Renal pelvis (tissue), 4 donors: ENCODE data around the gene KREMEN1. TPM values are rescaled to one million over a fixed set of nuclear protein-coding genes. Genes with fewer than 3 reads are reported as not detected.
"Not testable (repeated sequence)": the region's sequence is repeated elsewhere in the genome, so short reads cannot be mapped to it uniquely, and the experiment has no call there.

Source experiments
- DNase-seq: peaks from one replicate; pipeline ENCODE4 v3.0.0-alpha.2; 2013
- polyA plus RNA-seq, 3 donors: library from polyadenylated mRNA; unstranded; fragments of 120-200 nt; gene quantifications; one replicate each; pipeline ENCODE4 v1.2.1, GENCODE V29; 2013; ENCODE audit not compliant: insufficient read length in 3 of 3

The KREMEN1 gene
- polyA plus RNA-seq, 3 donors: 21.5 to 24.9 (median 22.6) TPM

DNA sequence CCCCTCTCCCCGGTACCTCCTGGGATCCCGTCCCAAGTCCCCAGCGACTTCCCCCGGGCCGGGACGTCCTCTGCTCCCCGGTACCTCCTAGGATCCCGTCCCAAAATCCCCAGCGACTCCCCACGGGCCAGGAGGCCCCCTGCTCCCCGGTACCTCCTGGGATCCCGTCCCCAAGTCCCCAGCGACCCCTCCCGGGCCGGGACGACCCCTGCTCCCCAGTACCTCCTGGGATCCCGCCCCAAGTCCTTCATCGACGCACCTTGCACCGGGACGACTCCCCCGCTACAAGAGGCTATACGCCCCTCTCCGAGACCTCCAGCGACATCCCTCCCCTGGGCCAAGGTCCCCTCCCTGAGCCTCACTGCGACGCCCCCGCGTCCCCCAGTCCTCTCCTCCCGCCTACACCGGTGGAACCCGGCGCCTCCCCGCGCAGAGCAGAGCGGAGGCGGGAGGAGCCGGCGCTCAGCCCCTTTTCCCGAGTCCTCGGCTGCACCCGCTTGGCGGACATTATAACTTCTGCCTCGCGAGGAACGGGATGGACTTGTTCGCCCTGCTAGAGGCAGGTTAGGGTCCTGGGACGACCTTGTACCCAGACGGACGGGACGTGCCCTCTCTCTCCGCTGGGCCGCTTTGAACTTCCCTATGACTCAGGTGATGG is 912 bp downstream of the KREMEN1 start:
- DNase-seq: peak; percentile 77

DNA sequence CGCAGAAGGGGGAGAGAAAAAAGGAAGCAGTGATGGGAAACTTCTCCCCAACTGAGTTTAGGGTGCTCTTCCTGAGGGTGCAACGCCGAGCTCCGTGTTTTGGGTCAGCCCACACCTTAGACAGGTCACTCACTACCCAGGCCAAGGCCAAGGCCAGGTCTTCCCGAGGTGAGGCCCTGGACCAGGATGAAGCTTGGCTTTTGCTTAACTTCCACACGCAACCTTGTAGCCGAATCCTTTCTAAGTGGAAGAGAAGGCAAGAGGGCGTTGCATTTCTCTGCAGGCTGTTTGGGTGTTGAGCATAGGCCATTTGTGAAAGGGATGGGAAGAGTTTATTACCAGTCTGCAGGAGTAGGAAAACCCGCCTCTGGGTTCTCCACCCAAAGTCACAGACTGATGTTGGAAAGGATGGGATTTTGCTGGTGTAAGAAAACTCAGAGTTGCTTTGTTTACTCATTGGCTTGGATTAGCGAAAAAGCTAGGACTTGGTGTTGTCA is 1.5 kb downstream of the KREMEN1 start:
- DNase-seq: no peak

DNA sequence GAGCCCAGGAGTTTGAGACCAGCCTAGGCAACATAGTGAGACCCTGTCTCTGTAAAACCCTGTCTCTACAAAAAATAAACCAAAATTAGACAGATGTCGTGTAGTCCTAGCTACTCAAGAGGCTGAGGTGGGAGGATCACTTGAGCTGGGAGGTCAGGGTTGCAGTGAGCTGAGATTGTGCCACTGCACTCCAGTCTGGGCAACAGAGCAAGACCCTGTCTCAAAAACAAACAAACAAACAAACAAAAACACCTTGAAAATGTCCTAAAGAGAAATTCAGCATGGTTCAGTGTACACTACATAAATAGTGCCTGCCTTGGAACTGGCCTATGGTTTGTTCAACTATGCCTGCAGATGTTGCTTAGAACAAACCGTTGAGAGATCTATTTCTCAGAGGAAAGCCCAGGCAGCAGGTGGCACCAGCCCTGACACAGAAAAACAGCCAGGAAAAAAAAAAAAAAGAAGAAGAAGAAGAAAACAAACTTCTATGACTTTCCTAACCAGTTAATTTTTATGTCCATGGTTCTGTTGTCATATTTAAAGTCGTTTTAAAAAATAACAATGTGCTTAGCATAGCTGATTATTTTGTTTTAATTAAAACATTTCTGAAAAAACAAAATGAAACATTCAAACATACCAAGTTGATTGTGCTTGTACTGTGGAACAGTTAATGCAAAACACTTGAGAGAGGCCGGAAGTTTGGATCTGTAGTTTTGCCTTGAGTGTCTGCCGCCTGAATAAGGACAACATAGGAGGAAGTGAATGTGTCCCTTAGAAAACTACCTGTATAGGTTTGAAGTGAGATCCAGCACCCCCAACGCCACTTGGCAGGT is 5.4 kb downstream of the KREMEN1 start:
- no peak for DNase-seq

DNA sequence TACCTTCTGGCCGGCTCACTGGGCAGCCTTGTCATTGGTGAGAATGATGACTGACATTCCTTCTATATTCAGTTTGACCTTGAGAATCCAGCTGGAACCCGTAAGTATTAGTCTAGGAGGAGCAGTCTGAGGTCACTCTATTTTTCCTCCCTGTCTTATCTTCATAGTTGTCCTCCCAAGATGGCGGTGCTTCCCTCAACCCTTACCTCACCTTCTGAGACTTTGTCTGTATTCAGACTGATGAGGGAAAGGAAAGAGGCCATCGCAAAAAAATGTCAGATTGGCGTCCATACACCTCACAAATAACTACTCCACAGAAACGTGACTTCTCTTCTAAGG is 6.0 kb downstream of the KREMEN1 start:
- DNase-seq: no peak

DNA sequence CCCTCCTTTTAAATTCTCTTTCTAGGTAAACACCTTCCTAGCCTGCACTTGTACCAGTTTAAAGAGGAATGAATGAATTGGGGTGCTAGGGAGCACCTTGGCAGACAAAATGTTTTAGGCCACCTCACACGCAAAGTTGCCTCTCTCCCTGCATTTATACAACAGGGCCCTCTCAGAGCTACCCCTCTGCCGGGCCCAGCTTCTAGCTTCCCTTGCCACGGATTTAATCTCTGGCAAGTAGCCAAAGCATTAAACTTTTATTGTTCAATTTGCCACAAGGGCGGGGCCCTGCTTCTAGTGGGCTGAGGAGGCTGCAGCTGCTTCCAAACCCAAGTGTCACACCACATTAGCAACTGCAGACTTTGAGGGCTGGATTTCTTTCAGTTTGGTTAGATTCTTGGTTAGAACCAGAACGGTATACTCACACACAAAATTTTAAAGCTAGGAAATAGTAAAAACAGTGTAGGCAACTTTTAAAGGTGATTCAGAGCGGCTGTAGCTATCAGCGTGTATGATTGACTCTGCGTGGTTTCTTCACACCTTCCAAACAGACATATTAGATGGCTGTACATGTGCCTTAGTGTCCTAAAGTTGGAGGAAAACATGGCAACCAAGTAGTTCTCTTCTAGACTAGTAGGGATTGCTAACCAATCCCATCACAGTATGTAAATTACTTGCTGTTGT is 6.5 kb downstream of the KREMEN1 start:
- DNase-seq: no peak

DNA sequence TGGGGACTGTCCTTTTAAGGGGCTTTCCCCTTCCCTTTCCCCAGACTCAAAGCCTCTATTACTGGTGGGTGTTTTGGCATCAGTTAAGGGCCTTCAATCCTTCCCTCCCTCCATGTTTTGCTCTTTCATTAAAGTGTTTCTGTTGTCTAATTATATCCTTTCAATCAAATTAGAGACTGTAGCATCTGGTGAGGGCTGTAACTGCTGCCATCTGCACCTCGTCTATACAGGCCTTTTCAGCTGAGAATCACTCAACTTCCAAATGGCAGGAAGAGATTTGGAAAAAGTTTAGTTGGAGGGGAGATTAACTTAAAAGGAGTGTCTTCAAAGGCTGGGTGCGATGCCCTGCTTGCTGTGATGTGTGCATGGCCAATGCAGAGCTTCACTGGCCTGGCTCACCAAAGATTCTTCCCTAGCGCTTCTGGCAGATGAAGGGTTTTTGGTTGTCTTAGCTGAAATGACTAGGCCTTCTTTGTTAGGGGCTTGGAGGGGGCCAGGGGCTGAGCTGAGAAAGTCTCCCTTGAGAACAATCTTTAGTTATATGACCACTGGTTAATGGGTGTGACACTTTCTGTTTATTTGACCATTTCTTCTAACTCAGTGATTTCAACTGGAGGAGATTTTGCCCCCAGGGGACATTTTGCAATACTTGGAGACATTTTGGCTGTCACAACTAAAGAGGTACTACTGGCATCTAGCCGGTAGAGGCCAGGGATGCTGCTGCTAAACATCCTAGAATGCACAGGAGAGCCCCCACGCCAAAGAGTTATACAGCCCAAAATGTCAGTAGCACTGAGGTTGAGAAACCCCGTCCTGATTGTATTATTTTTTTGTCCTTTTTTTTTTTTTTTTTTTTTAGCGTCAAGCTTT is 7.5 kb downstream of the KREMEN1 start:
- DNase-seq: no peak

DNA sequence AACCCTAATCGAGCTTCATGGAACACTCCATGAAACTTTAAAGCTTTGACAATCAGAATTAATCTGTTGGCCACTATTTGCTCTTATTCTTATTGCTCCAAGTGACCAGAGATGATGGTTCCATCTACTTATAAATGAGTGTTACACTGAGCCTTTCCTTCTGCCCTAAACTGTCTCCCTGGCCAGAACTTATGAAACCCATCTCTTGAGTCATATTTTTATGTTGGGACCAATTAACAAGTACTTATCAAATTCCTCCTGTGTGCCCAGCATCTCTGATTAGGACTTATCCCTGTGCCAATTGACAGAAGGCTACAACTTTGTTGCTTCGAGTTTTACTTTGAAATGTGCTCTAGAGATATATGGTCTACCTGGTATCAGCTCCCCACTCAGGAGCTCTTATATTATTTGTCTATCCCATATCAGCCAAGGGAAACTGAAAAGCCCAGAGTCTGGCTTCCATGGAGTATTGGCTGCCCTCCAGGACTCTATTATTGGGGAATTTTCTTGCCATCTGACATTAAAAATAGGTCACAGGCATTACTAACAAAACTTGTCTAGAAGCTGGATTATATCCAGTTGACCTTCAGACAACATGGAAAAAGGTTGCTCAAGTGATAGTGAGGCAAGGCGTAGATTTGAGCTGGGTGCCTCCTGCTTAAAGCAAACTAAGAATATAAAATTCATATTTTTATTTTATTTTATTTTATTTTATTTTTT is 8.8 kb downstream of the KREMEN1 start:
- no peak for DNase-seq

DNA sequence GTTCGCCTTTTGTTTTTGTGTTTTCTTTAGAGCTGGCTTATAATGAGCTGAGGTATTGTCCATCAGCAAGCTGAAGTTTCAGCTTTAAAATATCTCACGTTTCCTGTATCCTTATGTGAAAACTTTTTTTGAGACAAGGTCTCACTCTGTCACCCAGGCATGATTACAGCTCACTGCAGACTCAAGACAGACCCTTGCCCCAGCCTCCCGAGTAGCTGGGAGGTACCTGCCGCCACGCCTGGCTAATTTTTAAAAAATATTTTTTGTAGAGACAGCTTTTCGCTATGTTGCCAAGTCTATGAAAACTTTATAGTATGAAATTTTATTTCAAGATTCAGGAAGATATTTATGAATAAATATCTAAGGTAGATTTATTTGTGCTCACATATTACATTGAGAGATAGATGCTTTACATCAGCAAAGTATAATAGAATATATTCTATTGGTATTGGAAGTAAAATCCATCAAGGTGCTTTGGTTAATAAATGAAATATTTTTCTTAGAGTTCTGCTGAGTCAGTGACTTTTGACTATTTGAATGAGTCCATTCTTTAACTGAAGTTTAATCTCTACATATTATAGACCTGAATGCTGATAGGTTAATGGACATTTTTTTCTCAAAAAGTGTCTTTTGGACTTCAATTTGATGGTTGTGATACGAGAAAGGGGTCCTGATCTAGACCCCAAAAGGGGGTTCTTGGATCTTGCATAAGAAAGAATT is 10.2 kb downstream of the KREMEN1 start:
- DNase-seq: no peak

DNA sequence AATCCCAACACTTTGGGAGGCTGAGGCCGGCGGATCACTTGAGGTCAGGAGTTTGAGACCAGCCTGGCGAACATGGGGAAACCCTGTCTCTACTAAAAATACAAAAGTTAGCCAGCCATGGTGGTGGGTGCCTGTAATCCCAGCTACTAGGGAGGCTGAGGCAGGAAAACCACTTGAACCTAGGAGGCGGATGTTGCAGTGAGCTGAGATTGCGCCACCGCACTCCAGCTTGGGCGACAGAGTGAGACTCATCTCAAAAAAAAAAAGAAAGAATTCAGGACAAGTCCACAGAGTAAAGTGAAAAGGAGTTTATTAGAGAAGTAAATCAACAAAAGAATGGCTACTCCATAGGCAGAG is 10.7 kb downstream of the KREMEN1 start:
- not testable (repeated sequence) for DNase-seq

DNA sequence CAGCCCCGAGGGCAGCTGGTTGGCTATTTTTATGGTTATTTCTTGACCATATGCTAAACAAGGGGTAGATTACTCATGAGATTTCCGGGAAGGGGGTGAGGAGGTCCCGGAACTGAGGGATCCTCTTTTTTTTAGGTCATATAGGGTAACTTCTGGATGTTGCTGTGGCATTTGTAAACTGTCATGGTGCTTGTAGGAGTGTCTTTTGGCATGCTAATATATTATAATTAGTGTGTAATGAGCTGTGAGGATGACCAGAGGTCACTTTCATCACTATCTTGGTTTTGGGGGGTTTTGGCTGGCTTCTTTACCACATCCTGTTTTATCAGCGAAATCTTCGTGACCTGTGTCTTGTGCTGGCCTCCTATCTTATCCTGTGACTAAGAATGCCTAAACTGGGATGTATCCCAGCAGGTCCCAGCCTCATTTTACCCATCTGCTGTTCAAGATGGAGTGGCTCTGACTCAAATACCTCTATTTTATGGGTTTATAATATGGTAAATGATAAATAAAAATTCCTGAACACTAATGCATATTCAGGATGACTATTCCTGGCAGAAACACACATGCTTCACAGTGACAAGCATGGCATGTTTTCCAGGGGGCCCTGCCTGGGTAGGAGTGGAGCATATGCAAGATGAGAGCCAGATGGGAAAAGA is 11.2 kb downstream of the KREMEN1 start:
- no peak for DNase-seq

DNA sequence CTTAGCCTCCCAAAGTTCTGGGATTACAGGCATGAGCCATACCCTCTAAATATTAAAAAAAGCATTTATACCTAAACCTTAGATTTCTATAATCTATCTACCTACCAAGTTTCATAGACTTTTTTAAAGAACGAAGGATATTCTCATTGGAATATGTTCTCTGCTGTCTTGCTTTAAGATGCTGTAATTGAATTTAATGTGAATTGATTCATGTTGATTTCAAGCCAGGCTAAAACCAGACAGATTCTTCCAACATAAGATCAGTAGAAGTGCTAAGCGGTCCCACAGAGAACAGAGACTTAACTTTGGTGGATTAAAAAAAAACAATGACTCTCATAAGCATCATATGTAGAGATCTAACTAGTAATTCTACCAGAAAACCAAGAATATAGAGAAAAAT is 14.2 kb downstream of the KREMEN1 start:
- no peak for DNase-seq

DNA sequence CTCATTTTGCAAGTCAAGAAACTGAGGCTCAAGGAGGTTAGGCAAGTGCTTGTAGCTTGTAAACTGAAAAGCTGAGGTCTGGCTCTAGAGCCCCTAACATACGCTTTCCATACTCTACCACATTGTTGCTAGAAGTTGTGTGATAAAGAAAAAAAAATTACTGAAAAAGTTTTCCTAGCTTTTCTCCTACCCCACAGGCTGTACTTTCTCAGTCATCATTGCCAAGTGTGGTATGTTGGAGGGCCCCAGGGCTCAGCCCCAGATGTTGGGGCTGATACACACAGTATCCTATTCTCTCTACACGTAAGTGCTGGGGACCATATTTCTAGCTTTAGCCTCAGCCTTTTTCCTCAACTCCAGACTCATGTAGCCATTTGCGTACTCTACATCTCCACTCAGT is 16.0 kb downstream of the KREMEN1 start:
- no peak for DNase-seq

DNA sequence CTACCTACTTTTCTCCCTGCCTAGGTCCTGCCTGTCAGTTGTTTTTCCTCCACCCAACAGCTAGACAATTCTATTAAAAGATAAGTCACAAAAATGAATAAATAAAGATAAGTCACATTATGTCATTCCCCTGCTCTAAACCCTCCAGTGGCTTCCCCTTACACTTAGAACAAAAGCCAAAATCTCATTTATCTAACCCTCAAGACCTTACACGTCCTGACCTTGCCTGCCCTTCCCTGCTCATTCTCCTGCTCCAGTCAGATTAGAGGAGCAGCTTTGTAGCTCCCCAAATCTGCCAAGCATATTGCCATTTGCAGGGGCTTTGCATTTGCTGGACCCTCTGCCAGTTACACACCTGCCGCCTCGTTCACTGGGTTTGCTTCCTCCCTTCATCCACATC is 16.7 kb downstream of the KREMEN1 start:
- no peak for DNase-seq

DNA sequence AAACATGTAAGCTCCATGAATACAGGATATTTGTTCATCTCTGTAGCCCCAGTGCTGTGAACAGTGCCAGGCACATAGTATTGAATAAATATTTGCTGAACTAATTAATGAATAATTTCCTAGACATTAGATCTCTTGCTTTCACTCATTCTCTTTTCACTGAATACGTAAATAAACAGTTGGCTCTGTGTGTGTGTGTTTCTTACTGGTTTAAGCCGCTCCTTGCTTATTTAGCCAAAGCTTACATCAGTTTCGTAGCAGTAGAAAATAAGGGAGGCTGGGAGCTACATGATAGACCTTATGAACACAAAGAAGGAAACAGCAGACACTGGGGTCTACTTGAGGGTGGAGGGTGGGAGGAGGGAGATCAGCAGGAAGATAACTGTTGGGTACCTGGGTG is 17.2 kb downstream of the KREMEN1 start:
- no peak for DNase-seq

DNA sequence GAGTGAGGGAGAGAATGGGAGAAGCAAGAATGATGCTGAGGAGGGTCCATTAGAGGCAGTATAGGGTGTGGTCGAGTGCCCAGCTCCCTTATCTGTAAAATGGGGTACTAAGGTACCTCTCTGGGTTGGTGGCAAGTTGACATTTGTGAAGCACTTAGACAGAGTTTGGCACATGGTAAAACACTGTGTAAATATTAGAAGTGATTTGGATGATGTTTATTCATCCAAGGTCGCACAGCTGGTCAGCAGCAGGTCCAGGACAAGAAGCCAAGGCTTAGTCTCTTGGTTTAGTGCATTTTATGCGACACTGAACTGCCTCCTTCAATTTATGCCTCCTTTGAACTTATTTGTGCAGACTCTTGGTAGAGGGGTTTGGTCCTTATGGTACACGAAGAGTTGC is 19.4 kb downstream of the KREMEN1 start:
- DNase-seq: no peak

DNA sequence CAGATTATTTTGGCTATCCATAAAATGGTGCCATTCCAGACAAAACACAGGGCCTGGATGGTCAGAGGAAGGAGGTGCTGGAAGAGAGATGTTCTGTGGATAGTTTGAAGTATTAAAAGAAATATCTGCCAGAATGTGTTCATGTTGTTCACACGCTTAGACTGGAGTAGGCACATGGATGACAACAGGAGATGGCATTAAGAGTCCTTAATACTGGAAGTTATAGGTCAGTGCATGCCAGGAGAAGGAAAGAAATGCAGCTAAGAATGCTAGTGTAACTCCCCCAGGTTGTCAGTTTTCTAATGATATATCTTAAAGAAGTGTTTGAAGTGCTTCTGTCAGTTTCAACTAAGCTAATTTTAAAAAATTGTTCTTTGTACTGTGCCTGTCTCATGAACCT is 20.2 kb downstream of the KREMEN1 start:
- no peak for DNase-seq

DNA sequence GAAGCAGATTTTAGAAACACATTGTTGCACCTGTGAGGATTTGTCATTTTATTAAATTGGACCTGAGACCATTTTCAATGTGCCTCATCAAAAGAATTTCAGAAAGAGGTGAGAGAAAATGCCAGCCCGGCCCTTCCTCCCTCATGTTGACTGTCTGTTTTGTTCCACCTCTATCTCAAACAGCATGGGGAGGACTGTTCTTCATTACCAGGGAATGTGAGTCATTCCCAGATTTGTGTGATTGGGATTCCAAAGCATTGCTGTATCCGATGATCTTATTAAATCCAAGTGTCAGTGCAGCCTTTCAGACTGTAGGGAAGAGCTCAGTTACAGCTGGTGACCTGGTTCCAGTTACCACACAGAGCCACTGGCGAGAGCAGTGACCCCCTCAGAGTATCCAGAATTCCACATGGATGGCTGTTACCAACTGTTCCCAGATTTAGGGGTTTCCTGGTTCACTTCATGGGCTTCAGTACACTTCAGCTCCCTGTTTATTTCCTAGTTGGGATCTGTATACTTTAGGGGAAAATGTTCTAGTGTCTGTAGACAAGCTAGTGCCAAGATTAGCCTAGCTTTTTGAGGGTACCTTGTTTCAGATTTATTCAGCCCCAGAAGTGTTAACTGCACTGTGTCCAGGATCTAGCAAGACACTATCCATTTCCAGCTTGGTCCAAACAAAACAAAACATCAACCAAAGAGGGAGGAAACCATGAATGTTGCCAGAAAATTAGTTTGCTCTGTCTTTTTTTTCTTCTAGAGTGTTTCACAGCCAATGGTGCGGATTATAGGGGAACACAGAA is 20.9 kb downstream of the KREMEN1 start:
- peak; percentile 65 for DNase-seq

DNA sequence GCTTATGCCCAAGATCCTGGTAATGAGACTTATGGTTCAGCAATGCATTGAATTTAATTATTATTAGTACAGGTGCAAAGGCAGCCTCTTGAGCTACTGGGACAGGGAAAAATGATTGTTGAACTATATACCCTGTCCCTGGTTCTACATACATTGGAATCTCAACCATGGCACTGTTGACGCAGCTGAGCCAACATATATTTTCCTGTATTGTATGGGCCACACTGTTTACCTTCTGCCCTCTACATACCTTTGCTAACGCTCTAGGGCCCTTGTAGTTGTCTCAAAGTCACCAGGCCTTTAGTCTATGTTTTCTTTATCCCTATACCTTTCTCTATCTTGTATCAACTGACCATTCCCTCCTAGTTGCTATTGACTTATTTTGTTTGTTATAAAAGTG is 22.6 kb downstream of the KREMEN1 start:
- no peak for DNase-seq
